ENCODE measurements around the gene AKAP6.

AKAP6 gene

GRCh38 chr14:32883188-32883587 is 554.1 kb downstream of the AKAP6 start:
- ChIA-PET POLR2A (ENCODE audit: low non-redundant PET) (no interaction called here), CTCF (no interaction called here)
- no peak overlapping the region for H3K27ac ChIP-seq
- DNase-seq (ENCODE audit: low spot score): no peak
- no peak for TF ChIP-seq CTCF (conservative IDR thresholded peaks at IDR 0.05; ENCODE audit: low read depth)
